ENCODE data around the gene HSD17B2.

DNA sequence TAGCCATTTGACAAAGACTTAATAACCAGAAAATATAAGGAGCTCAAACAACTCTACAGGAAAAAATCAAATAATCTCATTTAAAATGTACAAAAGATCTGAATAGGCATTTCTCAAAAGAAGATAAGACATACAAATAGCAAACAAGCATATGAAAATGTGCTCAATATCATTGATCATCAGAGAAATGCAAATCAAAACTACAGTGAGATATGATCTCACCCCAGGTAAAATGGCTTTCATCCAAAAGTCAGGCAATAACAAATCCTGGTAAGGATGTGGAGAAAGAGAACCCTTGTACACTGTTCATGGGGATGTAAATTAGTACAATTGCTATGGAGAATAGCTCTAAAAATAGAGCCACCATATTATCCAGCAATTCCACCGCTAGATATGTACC is 43.1 kb downstream of the HSD17B2 start:
- TF ChIP-seq, protein P1, sequence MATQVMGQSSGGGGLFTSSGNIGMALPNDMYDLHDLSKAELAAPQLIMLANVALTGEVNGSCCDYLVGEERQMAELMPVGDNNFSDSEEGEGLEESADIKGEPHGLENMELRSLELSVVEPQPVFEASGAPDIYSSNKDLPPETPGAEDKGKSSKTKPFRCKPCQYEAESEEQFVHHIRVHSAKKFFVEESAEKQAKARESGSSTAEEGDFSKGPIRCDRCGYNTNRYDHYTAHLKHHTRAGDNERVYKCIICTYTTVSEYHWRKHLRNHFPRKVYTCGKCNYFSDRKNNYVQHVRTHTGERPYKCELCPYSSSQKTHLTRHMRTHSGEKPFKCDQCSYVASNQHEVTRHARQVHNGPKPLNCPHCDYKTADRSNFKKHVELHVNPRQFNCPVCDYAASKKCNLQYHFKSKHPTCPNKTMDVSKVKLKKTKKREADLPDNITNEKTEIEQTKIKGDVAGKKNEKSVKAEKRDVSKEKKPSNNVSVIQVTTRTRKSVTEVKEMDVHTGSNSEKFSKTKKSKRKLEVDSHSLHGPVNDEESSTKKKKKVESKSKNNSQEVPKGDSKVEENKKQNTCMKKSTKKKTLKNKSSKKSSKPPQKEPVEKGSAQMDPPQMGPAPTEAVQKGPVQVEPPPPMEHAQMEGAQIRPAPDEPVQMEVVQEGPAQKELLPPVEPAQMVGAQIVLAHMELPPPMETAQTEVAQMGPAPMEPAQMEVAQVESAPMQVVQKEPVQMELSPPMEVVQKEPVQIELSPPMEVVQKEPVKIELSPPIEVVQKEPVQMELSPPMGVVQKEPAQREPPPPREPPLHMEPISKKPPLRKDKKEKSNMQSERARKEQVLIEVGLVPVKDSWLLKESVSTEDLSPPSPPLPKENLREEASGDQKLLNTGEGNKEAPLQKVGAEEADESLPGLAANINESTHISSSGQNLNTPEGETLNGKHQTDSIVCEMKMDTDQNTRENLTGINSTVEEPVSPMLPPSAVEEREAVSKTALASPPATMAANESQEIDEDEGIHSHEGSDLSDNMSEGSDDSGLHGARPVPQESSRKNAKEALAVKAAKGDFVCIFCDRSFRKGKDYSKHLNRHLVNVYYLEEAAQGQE (IDR thresholded peaks at IDR 0.05; ENCODE audit: insufficient read depth in 1 of 2, low read depth in 2 of 2, low read length in 2 of 2): no peak
- TF ChIP-seq TAF1 (IDR thresholded peaks at IDR 0.05; ENCODE audit: borderline replicate concordance, insufficient read depth, low read length): no peak
